Peyer's patch (tissue), 4 donors: ENCODE data around the gene NOC4L.

Experiments
- POLR2A ChIP-seq, 2 donors: fragments of 450-650 bp; IDR thresholded peaks; one replicate each; pipeline ENCODE4 v1.5.1; 2017; ENCODE audit warnings: antibody characterized with exemption in 2 of 2, mild to moderate bottlenecking in 2 of 2, moderate library complexity in 2 of 2
- TF ChIP-seq, protein P1 (sequence below), 6 experiments: fragments of 450-650 bp in 4 of 6; fragments of 200-600 bp in 2 of 6; sonication (generic) in 1 of 6; IDR thresholded peaks; one replicate each; pipeline ENCODE4 v1.5.1; 2017 to 2019; ENCODE audit warnings: antibody characterized with exemption in 6 of 6, mild to moderate bottlenecking in 3 of 6, moderate library complexity in 1 of 6

DNA sequence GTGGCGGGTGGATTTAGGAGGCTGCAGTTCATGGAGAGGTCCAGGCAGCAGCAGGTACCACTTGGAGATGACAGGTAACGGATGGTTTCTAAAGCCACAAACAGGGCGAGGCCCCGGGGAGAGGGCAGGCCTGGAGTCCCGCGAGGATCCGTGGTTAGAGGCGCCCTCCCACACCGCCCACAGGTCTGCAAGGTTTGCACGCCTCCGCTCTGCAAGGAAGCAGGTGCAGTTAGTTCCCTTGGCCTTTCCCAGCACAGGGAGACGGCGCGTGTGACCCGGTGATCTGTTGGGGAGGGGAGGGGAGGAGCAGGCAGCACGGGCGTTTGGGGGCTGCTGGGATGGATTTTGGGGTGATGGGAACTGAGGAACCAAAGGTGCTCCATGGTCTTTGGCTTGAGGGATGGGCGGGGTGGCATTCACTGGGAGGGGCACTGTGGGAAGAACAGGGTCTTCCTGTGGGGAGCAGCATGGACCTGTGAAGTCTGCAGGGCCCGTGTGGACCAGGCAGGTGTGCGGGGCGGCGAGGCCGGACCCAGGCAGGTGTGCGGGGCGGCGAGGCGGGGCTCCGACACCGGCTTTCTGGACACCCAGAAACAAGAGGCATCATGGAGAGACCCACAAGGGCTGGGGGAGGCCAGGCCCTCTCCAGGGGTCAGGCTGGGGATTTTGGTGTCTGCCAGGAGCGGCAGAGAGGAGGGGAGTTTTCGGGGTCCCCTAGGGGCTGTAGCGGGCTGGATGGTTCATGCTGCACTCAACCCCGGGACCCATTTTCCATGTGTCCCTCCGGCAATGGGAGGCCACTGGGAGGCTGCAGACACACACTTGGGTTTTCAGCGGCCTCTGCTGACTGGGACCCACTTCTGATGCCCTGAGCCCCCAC is 29.1 kb downstream of the NOC4L start:
- TF ChIP-seq, protein P1, sequence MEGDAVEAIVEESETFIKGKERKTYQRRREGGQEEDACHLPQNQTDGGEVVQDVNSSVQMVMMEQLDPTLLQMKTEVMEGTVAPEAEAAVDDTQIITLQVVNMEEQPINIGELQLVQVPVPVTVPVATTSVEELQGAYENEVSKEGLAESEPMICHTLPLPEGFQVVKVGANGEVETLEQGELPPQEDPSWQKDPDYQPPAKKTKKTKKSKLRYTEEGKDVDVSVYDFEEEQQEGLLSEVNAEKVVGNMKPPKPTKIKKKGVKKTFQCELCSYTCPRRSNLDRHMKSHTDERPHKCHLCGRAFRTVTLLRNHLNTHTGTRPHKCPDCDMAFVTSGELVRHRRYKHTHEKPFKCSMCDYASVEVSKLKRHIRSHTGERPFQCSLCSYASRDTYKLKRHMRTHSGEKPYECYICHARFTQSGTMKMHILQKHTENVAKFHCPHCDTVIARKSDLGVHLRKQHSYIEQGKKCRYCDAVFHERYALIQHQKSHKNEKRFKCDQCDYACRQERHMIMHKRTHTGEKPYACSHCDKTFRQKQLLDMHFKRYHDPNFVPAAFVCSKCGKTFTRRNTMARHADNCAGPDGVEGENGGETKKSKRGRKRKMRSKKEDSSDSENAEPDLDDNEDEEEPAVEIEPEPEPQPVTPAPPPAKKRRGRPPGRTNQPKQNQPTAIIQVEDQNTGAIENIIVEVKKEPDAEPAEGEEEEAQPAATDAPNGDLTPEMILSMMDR (IDR thresholded peaks at IDR 0.05): no peak
- no peak for TF ChIP-seq POLR2A (IDR thresholded peaks at IDR 0.05)
